K562 (cell line): ENCODE results near the gene KHSRP. TPM values are rescaled to one million over a fixed set of nuclear protein-coding genes. Genes with fewer than 3 reads are reported as not detected.

Experiments
- BCOR ChIP-seq: fragments of 450-650 bp; IDR thresholded peaks from 2 replicates; pipeline ENCODE4 v1.6.1; 2016
- CBX8 ChIP-seq: fragments of 200-600 bp; sonication (generic); IDR thresholded peaks from 2 replicates; pipeline ENCODE4 v1.6.1; 2012; ENCODE audit warnings: borderline replicate concordance, mixed run types, low read depth, mild to moderate bottlenecking, moderate library complexity, mixed read lengths, low read length, control low read depth, inconsistent platforms; ENCODE audit not compliant: poor library complexity, severe bottlenecking; ENCODE audit errors: extremely low read depth
- CTBP1 ChIP-seq: fragments of 450-650 bp; IDR thresholded peaks from 2 replicates; pipeline ENCODE4 v1.6.1; 2016; ENCODE audit warnings: borderline replicate concordance
- HMGXB4 ChIP-seq: sonication (generic); formaldehyde crosslinking; IDR thresholded peaks from 2 replicates; pipeline ENCODE4 v1.8.1; 2023; ENCODE audit warnings: mild to moderate bottlenecking, missing genetic modification reagents
- KLF10 ChIP-seq: fragments of 250-450 bp; sonication (Bioruptor Pico); IDR thresholded peaks from 2 replicates; pipeline ENCODE4 v1.6.1; 2021; ENCODE audit warnings: matching md5 sums
- NFE2L1 ChIP-seq: fragments of 450-650 bp; IDR thresholded peaks from 2 replicates; pipeline ENCODE4 v1.6.1; 2016; ENCODE audit warnings: missing genetic modification characterization, low read depth, mild to moderate bottlenecking, missing compliant biosample characterization, moderate library complexity, borderline replicate concordance
- NR1H2 ChIP-seq: sonication (generic); formaldehyde crosslinking; IDR thresholded peaks from 2 replicates; pipeline ENCODE4 v1.4.0; 2020; ENCODE audit warnings: mild to moderate bottlenecking, missing genetic modification reagents
- TAF15 ChIP-seq: fragments of 200-400 bp; formaldehyde crosslinking; IDR thresholded peaks from 2 replicates; pipeline ENCODE4 v1.6.1; 2017; ENCODE audit warnings: mild to moderate bottlenecking, low read depth, low read length, moderate library complexity
- TRIM24 ChIP-seq, 2 experiments: fragments of 450-650 bp; IDR thresholded peaks; 2 replicates each; pipeline ENCODE4 v1.6.1; 2016
- ZNF311 ChIP-seq: fragments of 250-450 bp; sonication (Bioruptor Pico); IDR thresholded peaks from 2 replicates; pipeline ENCODE4 v1.4.0; 2020; ENCODE audit warnings: mild to moderate bottlenecking, moderate library complexity
- ZNF696 ChIP-seq: fragments of 250-450 bp; sonication (Bioruptor Pico); conservative IDR thresholded peaks from 2 replicates; pipeline ENCODE4 v1.4.0; 2020; ENCODE audit warnings: mild to moderate bottlenecking, moderate library complexity
- polyA plus RNA-seq, 8 experiments: library from polyadenylated mRNA; depleted of rRNA in 4 of 8; stranded (reverse) in 5 of 8; unstranded in 3 of 8; fragments of >200 nt; fragmentation: Nextera tagmentation in 2 of 8; fragmentation: Illumina TruSeq in 1 of 8; extraction: Ambion mirVana in 2 of 8; extraction: Trizol in 1 of 8; gene quantifications; 2 replicates each; pipeline versions ENCODE4 v1.2.1 to v1.2.3, GENCODE V29; 2011 to 2014; ENCODE audit warnings: inconsistent platforms in 1 of 8, missing spikeins in 1 of 8
- total RNA-seq, 7 experiments: library from RNA; depleted of rRNA in 6 of 7; stranded (reverse); fragments of >200 nt in 6 of 7; fragmentation: Illumina TruSeq in 2 of 7; extraction: Trizol in 2 of 7; gene quantifications; 2 replicates each; pipeline versions ENCODE4 v1.2.1 to v1.2.3, GENCODE V29; 2011 to 2021; ENCODE audit warnings: low replicate concordance in 1 of 7
- TF ChIP-seq, protein P1 (sequence below): fragments of 200-600 bp; sonication (generic); IDR thresholded peaks from one replicate; pipeline ENCODE4 v1.6.1; 2012; ENCODE audit warnings: mild to moderate bottlenecking, low read depth, low read length, inconsistent platforms
- TF ChIP-seq, protein P2 (sequence below): sonication (generic); formaldehyde crosslinking; IDR thresholded peaks from 2 replicates; pipeline ENCODE4 v1.8.1; 2023; ENCODE audit warnings: mild to moderate bottlenecking, missing genetic modification reagents, moderate library complexity

Gene KHSRP
- total and polyA plus RNA-seq, 9 of the 15 experiments (the other 6 are each of a cell fraction or from before 2014, with no cell fraction given), result 4.2 to 564 (median 139) TPM

- no peak for TF ChIP-seq HMGXB4 (CRISPR knock-in tag)
- TF ChIP-seq, protein P1, sequence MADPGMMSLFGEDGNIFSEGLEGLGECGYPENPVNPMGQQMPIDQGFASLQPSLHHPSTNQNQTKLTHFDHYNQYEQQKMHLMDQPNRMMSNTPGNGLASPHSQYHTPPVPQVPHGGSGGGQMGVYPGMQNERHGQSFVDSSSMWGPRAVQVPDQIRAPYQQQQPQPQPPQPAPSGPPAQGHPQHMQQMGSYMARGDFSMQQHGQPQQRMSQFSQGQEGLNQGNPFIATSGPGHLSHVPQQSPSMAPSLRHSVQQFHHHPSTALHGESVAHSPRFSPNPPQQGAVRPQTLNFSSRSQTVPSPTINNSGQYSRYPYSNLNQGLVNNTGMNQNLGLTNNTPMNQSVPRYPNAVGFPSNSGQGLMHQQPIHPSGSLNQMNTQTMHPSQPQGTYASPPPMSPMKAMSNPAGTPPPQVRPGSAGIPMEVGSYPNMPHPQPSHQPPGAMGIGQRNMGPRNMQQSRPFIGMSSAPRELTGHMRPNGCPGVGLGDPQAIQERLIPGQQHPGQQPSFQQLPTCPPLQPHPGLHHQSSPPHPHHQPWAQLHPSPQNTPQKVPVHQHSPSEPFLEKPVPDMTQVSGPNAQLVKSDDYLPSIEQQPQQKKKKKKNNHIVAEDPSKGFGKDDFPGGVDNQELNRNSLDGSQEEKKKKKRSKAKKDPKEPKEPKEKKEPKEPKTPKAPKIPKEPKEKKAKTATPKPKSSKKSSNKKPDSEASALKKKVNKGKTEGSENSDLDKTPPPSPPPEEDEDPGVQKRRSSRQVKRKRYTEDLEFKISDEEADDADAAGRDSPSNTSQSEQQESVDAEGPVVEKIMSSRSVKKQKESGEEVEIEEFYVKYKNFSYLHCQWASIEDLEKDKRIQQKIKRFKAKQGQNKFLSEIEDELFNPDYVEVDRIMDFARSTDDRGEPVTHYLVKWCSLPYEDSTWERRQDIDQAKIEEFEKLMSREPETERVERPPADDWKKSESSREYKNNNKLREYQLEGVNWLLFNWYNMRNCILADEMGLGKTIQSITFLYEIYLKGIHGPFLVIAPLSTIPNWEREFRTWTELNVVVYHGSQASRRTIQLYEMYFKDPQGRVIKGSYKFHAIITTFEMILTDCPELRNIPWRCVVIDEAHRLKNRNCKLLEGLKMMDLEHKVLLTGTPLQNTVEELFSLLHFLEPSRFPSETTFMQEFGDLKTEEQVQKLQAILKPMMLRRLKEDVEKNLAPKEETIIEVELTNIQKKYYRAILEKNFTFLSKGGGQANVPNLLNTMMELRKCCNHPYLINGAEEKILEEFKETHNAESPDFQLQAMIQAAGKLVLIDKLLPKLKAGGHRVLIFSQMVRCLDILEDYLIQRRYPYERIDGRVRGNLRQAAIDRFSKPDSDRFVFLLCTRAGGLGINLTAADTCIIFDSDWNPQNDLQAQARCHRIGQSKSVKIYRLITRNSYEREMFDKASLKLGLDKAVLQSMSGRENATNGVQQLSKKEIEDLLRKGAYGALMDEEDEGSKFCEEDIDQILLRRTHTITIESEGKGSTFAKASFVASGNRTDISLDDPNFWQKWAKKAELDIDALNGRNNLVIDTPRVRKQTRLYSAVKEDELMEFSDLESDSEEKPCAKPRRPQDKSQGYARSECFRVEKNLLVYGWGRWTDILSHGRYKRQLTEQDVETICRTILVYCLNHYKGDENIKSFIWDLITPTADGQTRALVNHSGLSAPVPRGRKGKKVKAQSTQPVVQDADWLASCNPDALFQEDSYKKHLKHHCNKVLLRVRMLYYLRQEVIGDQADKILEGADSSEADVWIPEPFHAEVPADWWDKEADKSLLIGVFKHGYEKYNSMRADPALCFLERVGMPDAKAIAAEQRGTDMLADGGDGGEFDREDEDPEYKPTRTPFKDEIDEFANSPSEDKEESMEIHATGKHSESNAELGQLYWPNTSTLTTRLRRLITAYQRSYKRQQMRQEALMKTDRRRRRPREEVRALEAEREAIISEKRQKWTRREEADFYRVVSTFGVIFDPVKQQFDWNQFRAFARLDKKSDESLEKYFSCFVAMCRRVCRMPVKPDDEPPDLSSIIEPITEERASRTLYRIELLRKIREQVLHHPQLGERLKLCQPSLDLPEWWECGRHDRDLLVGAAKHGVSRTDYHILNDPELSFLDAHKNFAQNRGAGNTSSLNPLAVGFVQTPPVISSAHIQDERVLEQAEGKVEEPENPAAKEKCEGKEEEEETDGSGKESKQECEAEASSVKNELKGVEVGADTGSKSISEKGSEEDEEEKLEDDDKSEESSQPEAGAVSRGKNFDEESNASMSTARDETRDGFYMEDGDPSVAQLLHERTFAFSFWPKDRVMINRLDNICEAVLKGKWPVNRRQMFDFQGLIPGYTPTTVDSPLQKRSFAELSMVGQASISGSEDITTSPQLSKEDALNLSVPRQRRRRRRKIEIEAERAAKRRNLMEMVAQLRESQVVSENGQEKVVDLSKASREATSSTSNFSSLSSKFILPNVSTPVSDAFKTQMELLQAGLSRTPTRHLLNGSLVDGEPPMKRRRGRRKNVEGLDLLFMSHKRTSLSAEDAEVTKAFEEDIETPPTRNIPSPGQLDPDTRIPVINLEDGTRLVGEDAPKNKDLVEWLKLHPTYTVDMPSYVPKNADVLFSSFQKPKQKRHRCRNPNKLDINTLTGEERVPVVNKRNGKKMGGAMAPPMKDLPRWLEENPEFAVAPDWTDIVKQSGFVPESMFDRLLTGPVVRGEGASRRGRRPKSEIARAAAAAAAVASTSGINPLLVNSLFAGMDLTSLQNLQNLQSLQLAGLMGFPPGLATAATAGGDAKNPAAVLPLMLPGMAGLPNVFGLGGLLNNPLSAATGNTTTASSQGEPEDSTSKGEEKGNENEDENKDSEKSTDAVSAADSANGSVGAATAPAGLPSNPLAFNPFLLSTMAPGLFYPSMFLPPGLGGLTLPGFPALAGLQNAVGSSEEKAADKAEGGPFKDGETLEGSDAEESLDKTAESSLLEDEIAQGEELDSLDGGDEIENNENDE, result no peak
- no peak for TF ChIP-seq CBX8
- TF ChIP-seq ZNF311 (CRISPR knock-in tag), result no peak
- peak; percentile 73 for TF ChIP-seq CTBP1
- TF ChIP-seq BCOR, result peak; percentile 78
- TF ChIP-seq ZNF696, result no peak
- TF ChIP-seq, protein P2, sequence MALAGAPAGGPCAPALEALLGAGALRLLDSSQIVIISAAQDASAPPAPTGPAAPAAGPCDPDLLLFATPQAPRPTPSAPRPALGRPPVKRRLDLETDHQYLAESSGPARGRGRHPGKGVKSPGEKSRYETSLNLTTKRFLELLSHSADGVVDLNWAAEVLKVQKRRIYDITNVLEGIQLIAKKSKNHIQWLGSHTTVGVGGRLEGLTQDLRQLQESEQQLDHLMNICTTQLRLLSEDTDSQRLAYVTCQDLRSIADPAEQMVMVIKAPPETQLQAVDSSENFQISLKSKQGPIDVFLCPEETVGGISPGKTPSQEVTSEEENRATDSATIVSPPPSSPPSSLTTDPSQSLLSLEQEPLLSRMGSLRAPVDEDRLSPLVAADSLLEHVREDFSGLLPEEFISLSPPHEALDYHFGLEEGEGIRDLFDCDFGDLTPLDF (CRISPR knock-in tag), result peak; percentile 78
- 0 out of 4 replicates have a peak, but pooled peaks of 1 of the 2 experiments have one; percentile 9 for TF ChIP-seq TRIM24 (IDR thresholded peaks at IDR 0.05)
- no peak for TF ChIP-seq NFE2L1 (tag)
- no peak for TF ChIP-seq KLF10 (CRISPR knock-in tag)
- no peak for TF ChIP-seq TAF15
- no peak for TF ChIP-seq NR1H2 (CRISPR knock-in tag)
Observed at GRCh38 chr19:6460099-6460884, 35.7 kb upstream of the KHSRP start (continued).
